ENCODE data around the gene TPRN. TPM values are rescaled to one million over a fixed set of nuclear protein-coding genes. Genes with fewer than 3 reads are reported as not detected.

TPRN gene
- 1 to 10 TPM; 9.2 to 9.7 TPM for total RNA-seq

GRCh38 chr9:137200311-137201204 is at the start of gene TPRN:
TPRN (minus strand) TSS chr9:137200741; CDS start chr9:137200711, 30 bp downstream.

GRCh38 chr9:137240841-137241489 is 40.4 kb upstream of the TPRN start, which contains the start of gene TUBB4B:
TUBB4B (plus strand) TSS chr9:137241287; CDS start chr9:137241361, 74 bp downstream.

GRCh38 chr9:137230705-137231371 is 30.3 kb upstream of the TPRN start, which contains the start of gene SLC34A3:
SLC34A3 (plus strand) TSS chr9:137230901; CDS start chr9:137231703, 802 bp downstream.

GRCh38 chr9:137227054-137227852 is 26.7 kb upstream of the TPRN start, which contains the start of gene RNF224:
RNF224 (plus strand) TSS chr9:137227502; CDS start chr9:137228336, 834 bp downstream.

GRCh38 chr9:137224830-137225694 is 24.5 kb upstream of the TPRN start, which contains the start of gene CYSRT1:
CYSRT1 (plus strand) TSS chr9:137225174; CDS start chr9:137225622, 448 bp downstream.

GRCh38 chr9:137222190-137223077 is 21.9 kb upstream of the TPRN start, which contains the start of gene RNF208:
RNF208 (minus strand) TSS chr9:137222240; CDS start chr9:137221212, 1,028 bp downstream.

GRCh38 chr9:137205126-137206069 is 4.9 kb upstream of the TPRN start, which contains the start of the genes NDOR1 and TMEM203:
NDOR1 (plus strand) TSS chr9:137205700; CDS start chr9:137205778, 78 bp downstream.
TMEM203 (minus strand) TSS chr9:137205648; CDS start chr9:137205414, 234 bp downstream.

GRCh38 chr9:137188490-137189296 is 11.8 kb downstream of the TPRN start, which contains the start of the genes ANAPC2 and SSNA1:
ANAPC2 (minus strand) TSS chr9:137188560; CDS start chr9:137188532, 28 bp downstream.
SSNA1 (plus strand) TSS chr9:137188676; CDS start chr9:137188727, 51 bp downstream.

GRCh38 chr9:137169896-137170358 is 30.6 kb downstream of the TPRN start, which contains the start of gene LRRC26:
LRRC26 (minus strand) TSS chr9:137170051; CDS start chr9:137169943, 108 bp downstream.

Small RNA genes lying within 50 kb of the gene (microRNA-seq; reads per million reads assigned to microRNA genes)
- not detected for gene MIR3621 (ENCODE audit: borderline microRNAs expressed, borderline replicate concordance)

Other genes with a start within 250 kb of the TPRN start
- 1 to 10 TPM; 2.4 to 2.8 TPM for gene LCN12, start 248.5 kb downstream of the TPRN start, total RNA-seq
- 10 to 100 TPM; 13.2 to 17.8 TPM for gene PTGDS, start 223.2 kb downstream of the TPRN start, total RNA-seq
- under 1 TPM; 0.58 to 0.60 TPM for gene LCNL1, start 217.7 kb downstream of the TPRN start, total RNA-seq
- gene PAXX, start 208.3 kb downstream of the TPRN start, total RNA-seq = 10 to 100 TPM; 69.6 to 74.6 TPM
- gene CLIC3, start 204.2 kb downstream of the TPRN start, total RNA-seq = 1 to 10 TPM; 4.5 to 4.6 TPM
- gene ABCA2, start 172.5 kb downstream of the TPRN start, total RNA-seq = 10 to 100 TPM; 41.1 to 42.6 TPM
- gene FUT7, start 168.7 kb downstream of the TPRN start, total RNA-seq = 1 to 10 TPM; 1.7 to 2.4 TPM
- gene NPDC1, start 154.6 kb downstream of the TPRN start, total RNA-seq = 10 to 100 TPM; 79.2 to 82.7 TPM
- under 1 TPM; 0.25 to 0.36 TPM for gene ENTPD2, start 146.7 kb downstream of the TPRN start, total RNA-seq
- 10 to 100 TPM; 24.5 to 25.2 TPM for gene SAPCD2, start 130.2 kb downstream of the TPRN start, total RNA-seq
- 10 to 100 TPM; 38.3 to 40.2 TPM for gene UAP1L1, start 123.2 kb downstream of the TPRN start, total RNA-seq
- 10 to 100 TPM; 56.7 to 57.8 TPM for gene MAN1B1, start 113.8 kb downstream of the TPRN start, total RNA-seq
- 100 to 1,000 TPM; 276 to 289 TPM for gene DPP7, start 86.0 kb downstream of the TPRN start, total RNA-seq
- not detected for gene GRIN1, start 61.6 kb downstream of the TPRN start, total RNA-seq
- not detected for gene LRRC26, start 30.7 kb downstream of the TPRN start, total RNA-seq
- gene TMEM210, start 28.7 kb downstream of the TPRN start, total RNA-seq = not detected
- gene ANAPC2, start 12.2 kb downstream of the TPRN start, total RNA-seq = 10 to 100 TPM; 62.9 to 65.5 TPM
- gene SSNA1, start 12.1 kb downstream of the TPRN start, total RNA-seq = 10 to 100 TPM; 67.9 to 68.4 TPM
- gene TMEM203, start 4.9 kb upstream of the TPRN start, total RNA-seq = 10 to 100 TPM; 27.6 to 29.7 TPM
- gene NDOR1, start 5.0 kb upstream of the TPRN start, total RNA-seq = 10 to 100 TPM; 25.2 to 30.8 TPM
- gene RNF208, start 21.5 kb upstream of the TPRN start, total RNA-seq = 1 to 10 TPM; 5.0 TPM
- under 1 TPM; 0.36 to 0.40 TPM for gene CYSRT1, start 24.4 kb upstream of the TPRN start, total RNA-seq
- gene RNF224, start 26.8 kb upstream of the TPRN start, total RNA-seq = not detected
- not detected for gene SLC34A3, start 30.2 kb upstream of the TPRN start, total RNA-seq
- 100 to 1,000 TPM; 242 to 246 TPM for gene TUBB4B, start 40.5 kb upstream of the TPRN start, total RNA-seq
- not detected for gene STPG3, start 50.5 kb upstream of the TPRN start, total RNA-seq
- 10 to 100 TPM; 52.9 to 54.9 TPM for gene NELFB, start 54.6 kb upstream of the TPRN start, total RNA-seq
- gene TOR4A, start 77.0 kb upstream of the TPRN start, total RNA-seq = 1 to 10 TPM; 8.6 to 8.8 TPM
- gene NRARP, start 101.5 kb upstream of the TPRN start, total RNA-seq = 1 to 10 TPM in 1 of 2 experiments, under 1 TPM in 1; 0.86 to 1.1 TPM
- gene EXD3, start 222.4 kb upstream of the TPRN start, total RNA-seq = 10 to 100 TPM; 20.4 to 21.4 TPM
- 1 to 10 TPM; 1.0 to 1.2 TPM for gene NOXA1, start 222.7 kb upstream of the TPRN start, total RNA-seq
- gene ENTPD8, start 240.6 kb upstream of the TPRN start, total RNA-seq = not detected

Data from activated naive CD4-positive, alpha-beta T cell treated with anti-CD3 and anti-CD28 coated beads, Interleukin-2, amount 10 ng/mL, durations not matched to agents 5 hours and 36 hours (primary cell).